GM18870 (cell line): Measurements from ENCODE around the gene STAT6.

Experiments
- ATAC-seq: cut with Tn5 transposase; IDR thresholded peaks from one replicate; pipeline ENCODE4 v1.9.1; 2021; ENCODE audit warnings: moderate library complexity; ENCODE audit not compliant: unreplicated experiment

Gene STAT6

DNA sequence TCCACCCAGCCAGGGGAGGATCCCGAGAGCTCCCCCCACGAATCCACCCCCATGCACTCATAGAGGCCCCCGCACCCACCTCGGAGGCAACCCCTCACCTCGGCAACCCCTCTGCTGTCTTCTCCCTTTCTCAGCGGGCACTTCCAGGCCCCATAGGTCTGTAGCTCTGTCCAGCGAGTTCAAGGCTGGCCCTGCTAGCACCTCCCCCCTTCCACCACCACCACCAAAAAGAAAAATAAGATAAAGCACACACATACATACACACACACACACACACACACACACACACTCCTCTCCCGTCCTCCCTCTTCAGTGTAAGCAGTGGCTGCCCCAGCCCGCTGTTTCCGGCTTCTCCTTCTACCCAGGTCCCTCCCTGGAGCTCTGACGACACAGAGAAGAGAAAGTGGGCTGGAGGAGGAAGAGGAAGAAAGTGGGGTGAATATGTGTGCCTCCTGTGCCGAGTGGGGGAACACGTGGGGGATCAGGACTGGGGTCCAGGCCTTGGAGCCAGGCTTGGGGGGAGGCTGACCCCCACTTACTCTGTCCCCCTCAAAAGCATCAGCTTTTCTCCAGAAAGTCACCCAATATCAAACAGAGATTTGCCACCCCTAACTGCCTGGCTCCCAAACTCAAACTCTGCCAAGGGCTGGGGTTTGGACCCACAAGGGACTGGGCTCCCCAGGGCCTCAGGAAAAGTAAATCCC is at the start of gene STAT6:
STAT6 (minus strand) TSS at position 332 of the 704 bp plus-strand sequence. CDS start 3,084 bp downstream, outside the sequence.
- ATAC-seq: peak; percentile 39

DNA sequence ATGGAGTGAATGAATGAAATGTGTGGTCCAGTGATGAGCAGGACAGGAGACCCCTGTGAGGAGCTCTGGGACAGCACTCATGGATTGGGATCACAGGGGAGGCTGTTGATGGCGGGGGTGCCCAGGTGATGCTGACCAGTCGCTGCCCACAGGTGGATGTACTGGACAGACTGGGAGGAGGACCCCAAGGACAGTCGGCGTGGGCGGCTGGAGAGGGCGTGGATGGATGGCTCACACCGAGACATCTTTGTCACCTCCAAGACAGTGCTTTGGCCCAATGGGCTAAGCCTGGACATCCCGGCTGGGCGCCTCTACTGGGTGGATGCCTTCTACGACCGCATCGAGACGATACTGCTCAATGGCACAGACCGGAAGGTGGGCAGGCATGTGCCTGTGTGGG is 49.6 kb upstream of the STAT6 start:
- ATAC-seq: no peak

DNA sequence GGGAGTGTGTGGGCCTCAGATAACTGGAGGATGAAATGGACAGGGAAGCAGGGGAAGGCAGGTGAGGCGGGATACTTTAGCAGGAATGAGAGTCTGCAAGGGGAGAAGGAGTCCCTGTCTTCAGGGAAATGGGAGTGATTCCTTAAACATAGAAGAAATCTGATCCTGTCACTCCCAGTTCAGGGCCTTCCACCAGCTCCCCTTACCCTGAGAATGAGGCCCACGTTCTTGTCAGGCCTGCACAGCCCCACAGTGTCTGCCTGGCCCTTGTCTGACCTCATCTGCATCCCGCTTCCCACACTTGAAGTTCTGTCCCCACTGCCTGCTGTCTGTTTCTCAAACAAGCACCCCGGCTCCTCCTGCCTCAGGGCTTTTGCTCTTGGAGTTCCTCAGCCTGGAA is 48.9 kb upstream of the STAT6 start:
- ATAC-seq: no peak

- ATAC-seq: no peak
Observed at GRCh38 chr12:57159311-57159710, 48.1 kb upstream of the STAT6 start.

DNA sequence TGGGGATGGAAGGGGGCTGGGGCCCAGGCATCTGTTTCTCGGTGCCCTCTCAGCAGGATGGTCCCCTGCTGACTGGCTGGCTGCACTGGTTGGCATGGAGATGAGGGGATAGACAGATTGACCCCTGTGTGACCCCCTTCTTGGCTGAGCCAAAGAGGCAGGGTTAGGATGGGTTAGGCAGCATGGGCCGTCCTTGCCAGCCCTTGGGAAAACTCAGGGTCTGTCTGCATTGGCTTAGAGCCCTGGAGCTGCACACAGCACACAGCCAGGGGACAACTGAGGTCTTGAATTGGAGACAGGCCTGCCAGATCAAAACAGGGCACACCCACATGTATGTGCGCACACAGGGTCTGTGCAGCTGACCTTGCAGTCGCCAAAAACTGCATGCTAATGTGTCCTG is 47.5 kb upstream of the STAT6 start:
- no peak for ATAC-seq

- no peak for ATAC-seq
Observed at GRCh38 chr12:57158186-57158585, 47.0 kb upstream of the STAT6 start.

- no peak for ATAC-seq
Observed at GRCh38 chr12:57157588-57158173, 46.5 kb upstream of the STAT6 start.

DNA sequence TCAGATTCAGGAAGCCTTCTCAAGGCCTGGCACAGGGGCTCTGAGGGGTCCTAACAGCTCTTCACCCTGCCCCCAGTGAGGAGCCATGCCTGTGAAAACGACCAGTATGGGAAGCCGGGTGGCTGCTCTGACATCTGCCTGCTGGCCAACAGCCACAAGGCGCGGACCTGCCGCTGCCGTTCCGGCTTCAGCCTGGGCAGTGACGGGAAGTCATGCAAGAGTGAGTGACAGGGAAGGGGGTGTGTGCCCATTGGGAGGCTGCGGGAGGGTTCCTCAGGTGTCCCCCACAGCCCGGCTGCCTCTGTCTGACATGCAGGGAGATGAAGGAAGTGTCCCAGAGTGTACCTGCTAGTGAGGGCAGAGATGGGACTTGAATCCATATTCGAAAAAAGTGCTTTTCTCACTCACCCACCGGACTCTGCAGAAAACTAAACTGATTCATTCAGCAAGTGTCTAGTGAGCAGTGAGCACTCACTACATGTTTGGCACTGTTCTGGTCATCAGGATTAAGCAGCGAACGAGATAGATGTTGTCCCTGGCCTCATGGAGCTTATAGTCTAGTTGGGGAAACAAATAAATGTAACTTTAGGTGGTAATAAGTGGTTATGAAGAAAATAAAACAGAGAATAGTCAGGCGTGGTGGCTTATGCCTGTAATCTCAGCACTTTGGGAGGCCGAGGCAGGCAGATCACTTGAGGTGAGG is 45.7 kb upstream of the STAT6 start:
- ATAC-seq: no peak

GRCh38 chr12:57154804-57155434 is 43.8 kb upstream of the STAT6 start:
- no peak for ATAC-seq

GRCh38 chr12:57154076-57154475 is 42.9 kb upstream of the STAT6 start:
- no peak for ATAC-seq

GRCh38 chr12:57153415-57153997 is 42.3 kb upstream of the STAT6 start:
- ATAC-seq: no peak

GRCh38 chr12:57152639-57153038 is 41.5 kb upstream of the STAT6 start:
- ATAC-seq: no peak

DNA sequence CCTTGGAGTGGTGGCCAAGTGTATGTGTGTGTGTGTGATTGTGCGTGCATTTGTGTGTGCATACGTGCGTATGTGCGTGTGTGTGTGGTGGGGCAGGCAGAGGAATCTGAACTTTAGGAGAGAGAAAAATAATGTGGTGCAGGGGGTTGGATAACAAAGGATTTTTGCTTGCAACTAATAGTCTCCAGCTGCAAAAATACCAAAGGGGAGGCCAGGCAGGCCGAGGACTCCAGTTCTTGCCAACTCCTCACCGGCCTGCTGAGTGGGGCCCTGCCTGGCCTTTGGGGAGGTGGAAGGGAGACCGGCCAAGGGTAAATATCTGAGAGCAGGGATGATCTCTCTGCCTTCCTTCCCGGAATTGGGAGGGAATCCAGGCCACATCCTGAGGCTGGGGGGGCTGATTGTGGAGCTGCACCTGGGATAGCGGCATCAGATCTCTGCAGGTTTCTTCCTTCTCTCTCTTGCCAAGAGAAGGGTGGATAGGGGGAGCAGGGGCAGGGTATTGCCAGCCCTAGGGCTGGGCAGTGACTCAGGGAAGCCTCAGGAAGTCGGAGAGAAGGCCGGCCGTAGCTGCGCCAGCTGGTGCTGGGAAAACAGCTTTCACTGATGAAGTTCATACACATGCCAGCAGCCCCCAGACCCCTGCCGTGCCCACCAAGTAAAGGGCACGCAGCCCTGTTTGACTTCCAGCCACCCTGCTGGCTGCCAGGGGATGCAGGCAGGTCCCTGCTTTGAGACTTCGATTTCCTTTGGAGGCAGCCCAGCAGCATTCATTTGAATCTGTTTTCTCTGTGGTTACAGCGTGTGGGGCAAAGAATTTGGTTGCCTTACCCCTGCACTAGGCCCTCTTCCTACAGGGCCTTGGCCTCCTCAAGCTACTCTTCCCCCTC is 40.8 kb upstream of the STAT6 start:
- no peak for ATAC-seq

DNA sequence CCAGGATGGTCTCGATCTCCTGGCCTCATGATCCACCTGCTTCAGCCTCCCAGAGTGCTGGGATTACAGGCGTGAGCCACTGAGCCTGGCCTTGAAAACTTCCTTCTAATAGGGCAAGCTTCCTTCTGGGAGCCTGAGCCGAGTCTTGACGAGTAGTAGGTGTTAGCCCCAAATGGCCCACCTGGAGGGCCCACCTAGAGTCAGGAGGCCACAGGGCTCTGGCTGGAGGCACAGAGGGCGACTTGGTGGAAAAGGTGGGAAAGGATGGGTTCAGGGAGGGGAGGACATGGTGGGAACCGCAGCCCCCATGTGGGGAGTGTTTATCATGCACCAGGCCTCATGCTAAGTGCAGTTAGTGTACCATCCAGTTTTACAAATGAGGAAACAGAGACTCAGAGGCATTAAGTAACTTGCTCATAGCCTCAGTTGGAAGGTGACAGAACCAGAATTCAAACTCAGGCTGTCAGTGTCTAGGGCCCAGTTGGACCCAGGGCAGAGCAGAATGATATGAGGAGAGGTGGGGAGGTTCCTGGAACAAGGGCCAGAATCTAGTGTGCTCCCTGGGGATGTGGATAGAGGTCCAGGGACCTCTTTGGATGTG is 39.3 kb upstream of the STAT6 start:
- ATAC-seq: no peak

DNA sequence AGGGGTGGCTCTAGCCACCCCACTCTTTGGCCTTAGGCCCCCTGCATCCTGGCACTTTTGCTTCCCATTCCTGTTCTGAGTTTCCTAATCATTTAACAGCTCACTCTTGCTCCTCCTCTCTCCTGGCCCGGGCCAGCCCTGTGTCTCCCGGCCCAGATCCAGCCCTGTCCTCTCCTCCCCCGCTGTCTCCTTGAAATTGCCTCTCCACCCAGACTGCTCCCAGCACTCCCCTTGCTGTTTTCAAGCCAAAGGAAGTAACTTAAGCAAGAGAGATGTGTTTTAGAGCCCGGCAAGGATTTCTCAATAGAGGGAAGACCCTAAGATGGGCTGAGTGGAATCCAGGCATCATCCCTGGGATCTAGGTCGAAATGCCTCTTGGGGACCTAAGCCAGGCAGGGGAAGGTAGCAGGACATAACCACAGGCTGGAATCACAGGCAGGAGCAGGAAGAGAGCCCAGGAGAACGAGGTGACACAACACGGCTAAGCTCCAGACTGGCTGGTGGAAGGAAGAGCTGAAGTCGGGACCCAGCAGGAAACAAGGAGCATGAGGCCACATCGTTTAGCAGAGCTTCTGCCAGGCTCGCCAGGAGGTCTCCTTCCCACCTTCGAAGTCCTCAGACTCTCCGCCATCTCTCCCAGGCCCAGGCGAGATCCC is 38.2 kb upstream of the STAT6 start:
- ATAC-seq: no peak

DNA sequence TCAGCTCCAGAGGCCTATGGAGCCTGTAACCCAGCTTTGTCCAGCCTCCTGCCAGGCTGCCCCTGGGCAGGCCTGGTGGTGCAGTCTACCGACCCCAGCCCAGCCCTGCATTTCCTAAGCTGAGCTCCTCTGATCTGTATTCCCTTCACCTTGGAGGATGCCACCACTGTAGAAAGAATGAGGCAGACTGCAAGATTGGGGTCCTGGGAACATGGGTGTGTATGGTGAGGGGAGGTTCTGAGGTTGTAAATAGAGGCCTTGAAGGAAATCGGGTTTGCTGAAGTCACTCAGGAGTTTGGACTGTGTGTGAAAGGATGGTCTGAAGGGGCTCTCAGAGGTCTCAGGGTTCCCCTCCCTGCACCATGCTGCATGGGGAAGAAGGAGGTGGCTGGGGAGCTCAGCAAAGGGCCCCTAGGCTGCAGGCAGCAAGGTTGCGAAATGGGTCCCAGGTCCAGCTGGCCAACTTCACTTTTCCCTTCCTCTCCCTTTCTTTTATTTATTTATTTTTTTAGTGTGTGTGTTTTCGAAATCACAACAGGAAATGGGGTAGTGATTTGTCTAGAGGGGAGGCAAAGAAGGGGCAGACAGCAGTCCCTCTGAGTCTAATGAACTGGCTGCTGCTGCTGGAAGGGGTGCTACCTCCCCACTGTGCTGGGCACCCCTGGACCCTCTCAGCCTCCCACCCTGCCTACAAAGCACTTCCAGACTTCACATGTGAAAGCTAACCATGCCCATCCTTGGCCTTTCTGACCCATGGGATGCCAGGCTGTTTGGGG is 37.5 kb upstream of the STAT6 start:
- ATAC-seq: no peak

- no peak for ATAC-seq
Observed at GRCh38 chr12:57146961-57147944, 36.1 kb upstream of the STAT6 start, which contains the start of gene LRP1-AS. LRP1-AS (minus strand) TSS chr12:57147619.
